Left cardiac atrium (tissue), 4 donors: ENCODE measurements around the gene MGARP. TPM values are rescaled to one million over a fixed set of nuclear protein-coding genes. Genes with fewer than 3 reads are reported as not detected.
A peak's percentile ranks its signal among the peaks of the same experiment; 100 is the strongest.
"Not testable (repeated sequence)": the region's sequence is repeated elsewhere in the genome, so short reads cannot be mapped to it uniquely, and the experiment has no call there.

Experiments used
- ATAC-seq, 2 donors: fragments of 200-7000 bp; cut with Tn5 transposase; one replicate each; pipeline ENCODE4 v1.9.1; 2020; ENCODE audit warnings: mild to moderate bottlenecking in 2 of 2, moderate library complexity in 2 of 2
- DNase-seq: peaks from one replicate; pipeline ENCODE4 v3.0.0-alpha.2; 2020
- intact Hi-C, 2 donors: fragments of 100-400 bp; cut with DNase I; formaldehyde crosslinking; loops; one replicate each; pipeline versions ENCODE4 v1.14.1 to v1.15.1; 2022 to 2023
- long read RNA-seq: library from polyadenylated mRNA; unstranded; transcript quantifications from one replicate; pipeline ENCODE4 v2.0.0, GENCODE V29; 2021
- total RNA-seq, 2 donors: library from RNA; stranded (reverse); fragmentation: NEBNext Ultra II Directional; extraction: Animal tissue kit (Norgen Biotek cat#: 25700); gene quantifications; one replicate each; pipeline ENCODE4 v1.2.1, GENCODE V29; 2021
- donor health status: DM: no; HTN: yes; CAD: no.
- donor health status: DM: no; HTN: yes; CAD: no; lungs with severe emphysema.
- donor health status: DM: yes; HTN: yes; CAD: no.
- donor health status: Dilated cardiomyopathy.

Gene MGARP
- total RNA-seq = 1 to 10 TPM; 1.2 to 1.6 TPM
- long read RNA-seq, partial matches to known transcripts = 0 of 1 reads
- long read RNA-seq, other reads (novel, unspliced or antisense) = 0 of 1 reads

DNA sequence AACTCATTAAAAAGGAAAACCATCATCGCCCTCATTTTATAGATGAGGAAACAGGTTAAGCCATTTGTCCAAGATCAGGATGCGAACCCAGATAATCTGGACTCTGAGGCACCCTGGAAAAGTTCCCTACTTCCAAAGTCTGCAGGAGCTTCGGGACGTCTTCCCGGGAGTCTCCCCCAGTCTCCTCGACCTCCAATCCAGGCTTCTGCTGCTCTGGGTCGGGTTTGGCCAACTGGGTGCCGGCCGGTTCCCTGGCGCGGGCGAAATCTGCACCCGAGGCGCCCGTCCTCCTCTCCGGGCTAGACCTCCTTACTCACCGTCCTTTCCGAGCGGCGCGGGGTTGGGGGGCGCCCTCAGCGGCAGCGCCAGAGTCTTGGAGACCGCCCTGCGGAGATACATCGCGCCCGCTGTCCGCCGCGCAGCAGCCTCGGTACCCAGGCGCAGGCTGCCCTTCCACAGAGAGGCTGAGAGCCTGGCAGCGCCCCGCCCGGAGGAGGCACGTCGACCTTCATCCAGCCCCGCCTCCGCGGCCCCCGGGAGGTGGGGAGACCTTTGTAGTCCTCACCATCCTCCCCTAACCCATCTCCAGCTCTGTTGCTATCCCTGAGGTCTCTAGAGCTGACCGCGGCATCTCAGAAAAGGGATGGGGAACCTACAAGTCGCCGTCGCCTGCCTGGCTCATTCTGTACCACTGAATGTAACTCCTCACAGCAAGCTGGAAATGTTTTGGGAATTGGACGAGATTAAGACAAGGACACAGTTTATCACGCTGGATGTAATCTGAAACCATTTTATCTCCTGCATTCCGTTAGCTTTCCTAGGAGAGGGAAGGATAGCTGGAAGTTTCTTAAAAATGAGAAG, at the start of gene MGARP:
Gene MGARP (minus strand): TSS at position 466 of the 861 bp plus-strand sequence. CDS start 67 bp downstream, at position 399.
- intact Hi-C loops = no loop called here
- DNase-seq (peak; percentile 45), ATAC-seq (peak; percentile 79 to 92)

DNA sequence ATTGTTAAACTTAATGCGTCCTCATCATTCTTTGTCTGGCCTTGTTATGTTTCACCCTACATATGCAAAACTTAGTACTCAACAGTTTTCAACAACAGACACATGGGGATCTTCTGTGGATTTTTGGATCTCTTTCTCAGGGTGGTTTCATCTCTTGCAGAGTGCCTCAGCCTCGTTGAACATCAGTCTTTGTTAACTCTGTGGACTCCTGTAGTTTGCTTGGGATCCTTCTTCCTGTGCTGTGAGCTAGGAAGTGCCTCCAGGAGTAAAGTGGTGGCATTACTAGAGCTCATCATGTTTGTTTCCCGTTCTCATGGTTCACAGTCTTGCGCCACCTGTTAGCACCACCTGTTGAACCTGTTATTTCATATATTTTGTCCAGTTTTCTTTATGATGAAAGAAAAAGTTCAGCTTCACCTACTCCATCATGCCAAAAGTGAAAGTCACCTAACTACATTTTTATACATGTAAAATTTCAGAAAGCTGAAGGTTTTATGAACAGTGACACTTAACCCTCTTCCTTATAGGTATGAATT, 49.7 kb upstream of the MGARP start:
- intact Hi-C loops = no loop called here
- ATAC-seq (no peak), DNase-seq (no peak)

DNA sequence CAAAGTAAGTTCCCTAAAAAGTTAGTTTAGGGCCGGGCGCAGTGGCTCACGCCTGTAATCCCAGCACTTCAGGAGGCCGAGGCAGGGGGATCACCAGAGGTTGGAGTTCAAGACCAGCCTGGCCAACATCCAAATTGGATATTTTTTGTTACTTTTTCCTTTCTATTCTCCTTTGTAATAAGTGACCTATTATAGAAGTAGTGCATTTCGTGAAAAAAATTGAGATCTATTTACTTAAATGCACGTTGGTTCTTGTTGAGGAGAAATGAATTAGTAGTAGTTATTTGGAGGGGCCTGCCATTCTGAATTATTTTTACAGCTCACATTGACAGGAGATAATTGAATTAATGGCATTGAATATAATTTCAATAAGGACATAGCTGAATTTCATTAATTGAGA, 44.6 kb upstream of the MGARP start:
- ATAC-seq (no peak), DNase-seq (no peak)
- intact Hi-C loops = no loop called here

DNA sequence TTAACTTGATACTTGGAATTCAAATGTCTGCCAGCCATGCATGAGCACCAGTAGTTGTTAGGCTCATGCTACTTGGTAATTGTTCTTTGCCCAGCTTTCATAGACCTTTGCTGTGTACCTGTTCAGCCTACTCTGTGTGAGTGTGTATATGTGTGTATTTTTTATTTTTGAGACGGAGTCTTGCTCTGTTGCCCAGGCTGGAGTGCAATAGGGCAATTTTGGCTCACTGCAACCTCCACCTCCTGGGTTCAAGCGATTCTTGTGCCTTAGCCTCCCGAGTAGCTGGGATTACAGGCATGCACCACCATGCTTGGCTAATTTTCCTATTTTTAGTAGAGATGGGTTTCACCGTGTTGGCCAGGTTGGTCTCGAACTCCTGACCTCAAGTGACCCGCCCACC, 42.5 kb upstream of the MGARP start:
- DNase-seq, intact Hi-C loops, ATAC-seq: not testable (repeated sequence)

DNA sequence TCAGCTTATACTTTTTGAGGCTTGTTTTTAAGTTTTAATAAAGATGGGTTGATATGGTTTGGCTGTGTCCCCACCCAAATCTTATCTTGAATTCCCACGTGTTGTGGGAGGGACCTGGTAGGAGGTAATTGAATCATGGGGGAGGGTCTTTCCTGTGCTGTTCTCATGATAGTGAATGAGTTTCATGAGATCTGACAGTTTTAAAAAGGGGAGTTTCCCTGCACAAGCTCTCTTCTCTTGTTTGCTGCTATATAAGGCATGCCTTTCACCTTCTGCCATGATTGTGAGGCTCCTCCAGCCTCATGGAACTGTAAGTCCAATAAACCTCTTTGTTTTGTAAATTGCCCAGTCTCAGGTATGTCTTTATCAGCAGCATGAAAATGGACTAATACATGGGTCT, 42.0 kb upstream of the MGARP start:
- ATAC-seq, intact Hi-C loops, DNase-seq: not testable (repeated sequence)

DNA sequence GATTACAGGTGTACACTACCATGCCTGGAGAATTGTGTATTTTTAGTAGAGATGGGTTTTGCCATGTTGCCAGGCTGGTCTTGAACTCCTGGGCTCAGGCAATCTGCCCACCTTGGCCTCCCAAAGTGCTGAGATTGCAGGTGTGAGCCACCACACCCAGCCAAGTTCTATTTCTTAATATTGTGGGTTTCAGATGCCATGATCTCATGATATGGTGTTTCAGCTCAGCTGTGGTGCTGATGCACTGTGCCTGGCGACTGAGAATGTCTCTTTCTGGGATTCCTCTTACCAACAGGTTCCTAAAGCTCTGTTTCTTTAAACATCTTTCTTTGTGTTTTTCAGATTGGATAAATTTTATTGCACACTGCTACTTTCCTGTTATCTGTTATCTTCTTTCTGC, 39.5 kb upstream of the MGARP start:
- no peak for DNase-seq
- ATAC-seq = no peak
- intact Hi-C loops = no loop called here

DNA sequence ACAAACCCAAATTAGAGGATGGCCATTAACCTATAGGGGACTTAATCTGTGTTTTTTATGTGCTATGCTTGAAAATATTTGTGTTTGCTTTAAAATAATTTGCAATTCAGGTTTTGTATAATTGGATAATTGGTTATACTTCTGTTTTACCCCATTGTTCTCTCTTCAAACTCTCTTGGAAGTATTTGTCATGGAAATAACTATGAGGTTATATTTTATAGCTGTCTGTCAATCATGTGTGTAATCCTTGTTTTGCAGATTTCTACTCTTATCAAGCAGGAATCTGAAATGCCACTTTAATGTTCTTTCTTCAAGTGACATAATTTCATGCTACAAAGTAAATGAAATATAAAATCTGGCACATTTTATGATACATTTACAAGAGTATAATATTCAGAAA, 37.6 kb upstream of the MGARP start:
- ATAC-seq = no peak

DNA sequence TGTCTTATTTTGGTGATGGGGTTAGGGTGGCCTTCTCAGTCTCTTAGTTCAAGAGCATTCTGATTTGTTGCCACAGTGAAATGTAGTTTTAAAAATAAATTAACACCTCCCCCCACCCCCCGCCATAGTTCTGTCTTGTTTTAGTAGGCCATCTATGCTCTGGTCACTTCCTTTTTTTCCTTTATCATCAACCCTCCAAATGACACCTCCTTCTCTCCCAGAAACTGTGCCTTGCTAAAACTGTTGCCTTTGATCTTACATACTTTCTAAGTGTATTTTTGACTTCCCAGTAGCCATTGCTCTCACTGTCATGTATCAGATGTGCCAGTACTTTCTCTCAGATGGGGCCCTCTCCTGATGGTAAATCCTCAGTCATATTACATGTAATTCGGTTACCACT, 36.7 kb upstream of the MGARP start:
- DNase-seq (no peak), ATAC-seq (no peak)
- intact Hi-C loops = no loop called here

More for the DNA sequence above, 37.6 kb upstream of the MGARP start:
- no peak for DNase-seq
- intact Hi-C loops = no loop called here

DNA sequence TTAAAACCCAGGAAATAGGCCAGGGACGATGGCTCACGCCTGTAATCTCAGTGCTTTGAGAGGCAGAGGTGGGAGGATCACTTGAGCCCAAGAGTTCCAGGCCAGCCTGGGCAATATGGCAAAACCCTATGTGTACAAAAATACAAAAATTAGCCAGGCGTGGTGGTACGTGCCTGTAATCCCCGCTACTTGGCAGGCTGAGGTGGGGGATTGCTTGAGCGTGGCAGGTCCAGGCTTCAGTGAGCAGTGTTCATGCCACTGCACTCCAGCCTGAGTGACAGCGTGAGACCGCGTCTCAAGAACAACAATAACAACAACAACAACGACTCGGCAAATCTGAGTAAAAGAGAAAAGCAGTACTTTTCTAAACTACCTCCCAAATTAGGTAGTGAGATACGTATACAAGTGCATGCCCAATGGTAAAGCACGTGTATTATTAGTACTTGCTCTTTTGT, 35.2 kb upstream of the MGARP start:
- ATAC-seq = peak in 1 of 2 donors; percentile 36

DNA sequence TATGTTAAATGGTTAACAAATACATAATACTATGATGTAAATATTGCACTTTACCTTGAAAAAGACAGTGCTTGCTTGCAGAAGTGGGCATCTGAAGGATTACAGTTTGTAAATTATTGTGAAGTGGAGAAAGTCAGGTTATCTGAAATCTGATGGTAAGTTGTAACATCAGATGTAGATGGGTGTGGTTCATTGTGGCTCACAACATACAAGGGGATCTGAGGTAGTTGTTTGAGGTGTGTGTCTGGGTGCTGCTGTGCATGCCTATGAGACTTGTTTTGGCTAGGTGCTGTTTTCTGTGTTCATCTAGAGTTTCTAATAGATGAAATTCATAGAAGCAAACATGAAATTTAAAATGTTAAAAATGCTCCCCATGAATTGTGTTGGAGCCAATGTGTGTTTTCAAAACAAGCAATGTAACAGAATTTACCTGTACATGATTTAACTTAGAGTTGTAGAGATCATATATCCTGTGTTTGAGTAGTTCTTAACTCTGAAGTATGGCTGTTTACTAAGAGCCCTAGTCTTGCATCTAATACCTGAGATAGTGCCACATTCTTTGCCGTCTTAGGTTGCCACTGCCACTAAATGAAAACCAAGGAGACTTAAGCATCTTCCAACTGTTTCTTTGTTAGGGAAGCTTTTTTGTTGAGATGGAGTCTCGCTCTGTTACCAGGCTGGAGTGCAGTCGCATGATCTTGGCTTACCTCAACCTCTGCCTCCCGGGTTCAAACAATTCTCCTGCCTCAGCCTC, 34.2 kb upstream of the MGARP start:
- intact Hi-C loops = no loop called here
- DNase-seq (no peak), ATAC-seq (no peak)

More for the DNA sequence above, 35.2 kb upstream of the MGARP start:
- no peak for DNase-seq
- intact Hi-C loops = no loop called here

DNA sequence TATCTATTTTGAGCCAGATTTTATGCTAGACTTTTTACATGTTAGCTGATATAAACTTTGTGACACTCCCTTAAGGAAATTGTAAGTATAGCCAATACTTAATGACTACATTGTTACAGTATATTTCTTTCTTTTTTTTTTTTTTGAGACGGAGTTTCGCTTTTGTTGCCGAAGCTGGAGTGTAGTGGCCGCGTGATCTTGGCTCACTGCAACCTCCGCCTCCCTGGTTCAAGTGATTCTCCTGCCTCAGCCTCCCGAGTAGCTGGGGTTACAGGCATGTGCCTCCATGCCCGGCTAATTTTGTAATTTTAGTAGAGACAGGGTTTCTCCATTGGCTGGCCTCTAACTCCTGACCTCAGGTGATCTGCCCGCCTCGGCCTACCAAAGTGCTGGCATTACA, 33.4 kb upstream of the MGARP start:
- DNase-seq, intact Hi-C loops, ATAC-seq: not testable (repeated sequence)

DNA sequence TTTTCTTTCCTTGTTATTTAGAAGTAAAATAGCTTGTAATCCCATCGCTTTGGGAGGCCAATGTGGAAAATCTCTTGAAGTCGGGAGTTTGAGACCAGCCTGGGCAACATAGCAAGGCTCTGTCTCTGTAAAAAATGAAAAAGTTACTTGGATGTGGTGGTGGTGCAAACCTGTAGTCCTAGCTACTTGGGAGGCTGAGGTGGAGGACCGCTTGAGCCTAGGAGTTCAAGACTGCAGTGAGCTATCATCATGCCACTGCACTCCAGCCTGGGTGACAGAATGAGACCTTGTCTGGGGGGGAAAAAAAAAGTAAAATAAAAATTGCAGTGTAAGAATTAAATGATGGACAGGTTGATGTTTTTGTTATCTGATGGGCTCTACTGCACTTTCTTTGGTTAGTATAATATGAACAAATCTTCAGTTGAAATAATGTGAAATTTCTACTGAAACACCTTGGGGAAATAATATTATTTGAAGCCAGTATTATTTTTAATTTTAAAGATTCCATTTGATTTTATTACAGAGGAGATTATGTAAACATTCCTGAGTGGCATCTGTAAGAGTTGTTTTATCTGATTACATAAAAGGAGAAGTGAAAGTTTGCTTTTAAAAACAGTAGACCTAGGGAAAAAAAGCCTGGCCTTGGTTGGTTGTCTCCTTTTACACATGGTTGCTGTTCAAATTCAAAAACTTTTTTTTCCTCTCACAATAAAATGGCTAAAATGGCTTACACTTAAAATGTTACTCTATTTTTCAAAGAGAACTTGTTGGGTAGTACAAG, 32.7 kb upstream of the MGARP start:
- no peak for DNase-seq
- no peak for ATAC-seq
- intact Hi-C loops = no loop called here

DNA sequence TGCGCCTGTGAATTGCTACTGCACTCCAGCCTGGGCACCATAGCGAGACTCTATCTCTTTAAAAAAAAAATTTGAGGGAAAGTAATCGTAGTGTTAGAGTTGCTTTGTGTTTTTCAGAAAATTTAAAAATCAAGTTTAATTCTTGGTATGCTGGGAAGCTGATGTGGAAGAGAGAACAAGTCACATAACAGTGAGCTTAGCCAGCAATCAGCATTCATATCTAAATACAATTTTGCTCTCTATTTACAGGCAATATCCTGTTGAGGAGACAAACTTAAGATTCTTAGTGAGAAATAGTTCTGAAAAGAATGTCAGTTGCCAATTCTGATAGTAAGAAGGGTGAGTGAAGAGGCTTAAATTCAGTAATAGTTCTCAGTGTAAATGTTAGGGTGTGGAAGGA, 31.9 kb upstream of the MGARP start:
- DNase-seq = no peak
- intact Hi-C loops = no loop called here
- no peak for ATAC-seq

DNA sequence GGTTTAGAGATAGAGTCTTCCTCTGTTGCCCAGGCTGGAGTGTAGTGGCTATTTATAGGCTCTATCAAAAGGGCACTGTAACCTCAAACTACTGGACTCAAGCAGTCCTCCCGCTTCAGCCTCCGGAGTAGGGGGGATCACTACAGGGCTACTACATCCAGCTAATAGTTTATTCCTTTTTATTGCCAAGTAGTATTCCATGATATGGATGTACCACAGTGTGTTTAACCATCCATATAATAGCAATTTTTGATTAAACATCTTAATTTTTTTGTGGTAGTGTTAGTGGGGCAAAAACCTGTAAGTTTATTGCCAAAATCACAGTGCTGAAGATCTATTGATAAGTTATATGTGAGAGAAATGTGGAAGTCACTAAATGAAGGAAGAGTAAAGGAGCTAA, 24.9 kb upstream of the MGARP start:
- ATAC-seq (no peak), DNase-seq (no peak)
- intact Hi-C loops = loop anchor here in 1 of 2 donors (5.0 kb wide), 2 partner anchors 128 to 223 kb away; partner anchors contain the start of gene ELF2

DNA sequence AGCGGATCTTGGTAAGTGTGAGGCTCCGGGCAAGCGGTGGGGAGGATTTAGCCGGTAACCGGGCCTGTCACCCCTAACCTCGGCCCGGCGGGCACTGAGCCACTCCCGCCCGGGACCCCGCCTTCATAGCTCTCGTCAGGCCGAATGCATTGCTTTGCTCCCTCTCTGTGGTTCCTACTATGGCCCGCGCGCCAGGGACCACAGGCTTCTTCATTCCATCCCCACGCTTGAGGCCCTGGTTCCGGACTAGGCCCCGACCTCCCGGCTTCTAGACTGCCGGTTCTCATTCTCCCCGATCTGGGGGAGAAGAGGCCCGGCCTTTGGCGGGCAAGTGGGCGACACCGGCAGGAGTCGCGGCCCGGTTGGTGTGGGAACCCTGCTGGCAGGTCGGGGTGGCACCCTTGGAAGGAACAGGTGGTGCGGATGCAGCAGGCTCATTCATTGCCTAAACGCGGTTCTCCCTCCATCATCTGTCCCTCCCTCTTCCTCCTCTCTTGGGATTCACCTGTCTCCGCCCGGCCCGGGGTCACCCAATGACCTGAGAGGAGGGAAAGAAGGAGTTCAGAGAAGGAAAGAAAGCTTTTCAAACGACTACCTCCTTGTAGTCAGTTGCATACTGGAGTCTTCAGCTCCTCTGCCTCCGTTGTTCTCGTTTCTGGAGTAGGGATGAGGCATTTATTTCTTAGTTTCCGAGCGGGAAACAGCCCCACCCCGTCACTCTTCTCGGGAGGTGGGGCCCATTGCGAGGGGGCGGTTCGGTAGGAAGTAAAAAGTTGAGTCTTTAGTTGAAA, 22.0 kb upstream of the MGARP start, which contains the start of gene NDUFC1:
Gene NDUFC1 (minus strand): TSS at position 657 of the 791 bp plus-strand sequence. CDS start 6,679 bp downstream, outside the sequence.
- peak; percentile 59 for DNase-seq
- peak; percentile 40 to 52 for ATAC-seq
- intact Hi-C loops = loop anchor here in 1 of 2 donors (5.0 kb wide), 2 partner anchors 125 to 220 kb away; partner anchors contain the start of gene ELF2

DNA sequence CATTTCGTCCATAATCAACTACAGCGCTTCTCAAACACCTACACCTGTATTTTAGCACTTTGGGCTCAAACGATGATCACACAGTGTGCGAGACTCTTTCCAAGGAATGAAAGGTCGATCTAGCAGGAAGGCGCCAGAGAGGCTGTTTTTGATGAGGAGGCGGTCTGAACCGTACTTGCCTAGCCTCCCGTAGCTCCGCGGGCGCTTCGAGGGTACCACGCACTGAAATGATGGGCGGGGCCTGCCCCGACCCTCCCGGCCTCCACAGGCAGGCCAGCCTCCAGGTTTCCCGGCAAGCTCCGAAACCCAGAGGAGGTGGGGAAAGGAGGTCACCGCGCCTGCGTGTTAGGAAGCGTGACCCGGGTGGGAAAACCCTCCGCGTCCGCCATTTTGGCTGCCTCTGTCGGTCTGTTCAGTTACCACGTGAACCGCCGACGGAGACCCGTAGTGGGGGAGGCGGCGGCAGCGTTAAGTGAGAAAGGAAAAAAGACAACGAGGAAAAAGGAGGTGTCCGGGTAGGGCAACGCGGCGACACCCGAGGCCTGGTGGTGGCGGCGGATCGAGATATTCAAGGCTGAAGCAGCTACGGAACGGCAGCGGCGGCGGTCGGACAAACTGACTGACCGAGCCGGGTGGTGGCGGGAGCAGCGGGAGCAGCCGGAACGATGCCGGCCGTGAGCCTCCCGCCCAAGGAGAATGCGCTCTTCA, 21.2 kb upstream of the MGARP start, which contains the start of gene NAA15:
Gene NAA15 (plus strand): TSS at position 393 of the 708 bp plus-strand sequence. CDS start 273 bp downstream, at position 666.
- ATAC-seq = peak; percentile 98
- DNase-seq = peak; percentile 99
- intact Hi-C loops = loop anchor here in 1 of 2 donors (5.0 kb wide), 2 partner anchors 124 to 219 kb away; partner anchors contain the start of gene ELF2
